HUES6 (cell line): Measurements from ENCODE around the gene NPVF.

Experiments used
- H3K27ac ChIP-seq: 2 replicates; pipeline ENCODE4 v1.7.0; 2013; ENCODE audit warnings: low read depth, mild to moderate bottlenecking, low read length, inconsistent platforms
- H3K27me3 ChIP-seq: 2 replicates; pipeline ENCODE4 v1.6.1; 2013; ENCODE audit warnings: low read length; ENCODE audit not compliant: control insufficient read depth, insufficient read depth
- H3K36me3 ChIP-seq: 2 replicates; pipeline ENCODE4 v1.6.1; 2013; ENCODE audit warnings: low read length; ENCODE audit not compliant: control insufficient read depth, insufficient read depth
- H3K4me1 ChIP-seq: 2 replicates; pipeline ENCODE4 v1.6.1; 2013; ENCODE audit warnings: low read length; ENCODE audit not compliant: control insufficient read depth, insufficient read depth
- H3K4me3 ChIP-seq: 2 replicates; pipeline ENCODE4 v1.5.1; 2013; ENCODE audit warnings: low read depth, low read length
- H3K9ac ChIP-seq: one replicate; pipeline ENCODE4 v1.6.1; 2013; ENCODE audit warnings: mild to moderate bottlenecking, low read length
- H3K9me3 ChIP-seq: 2 replicates; pipeline ENCODE4 v1.6.1; 2013; ENCODE audit warnings: low read depth, low read length; ENCODE audit not compliant: control insufficient read depth, insufficient read depth

NPVF gene

DNA sequence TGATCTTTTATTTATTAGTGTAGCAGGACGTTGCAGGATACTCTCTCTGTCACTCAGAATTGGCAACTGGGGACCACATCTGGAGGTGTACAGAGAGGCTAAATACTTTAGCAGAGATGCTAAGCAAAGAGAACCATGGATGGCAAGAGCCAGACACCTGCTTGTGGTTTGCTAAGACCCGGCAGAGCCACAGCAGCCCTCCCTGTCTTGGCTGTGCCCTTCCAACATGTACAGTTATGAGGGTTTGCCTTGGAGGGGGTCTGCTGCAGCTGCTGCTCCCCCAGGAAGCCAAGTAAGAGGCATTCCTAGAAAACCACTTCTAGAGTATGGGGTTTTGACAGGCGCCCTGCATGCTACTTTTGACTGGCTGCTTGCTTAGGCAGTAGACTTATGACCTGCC is 5.1 kb downstream of the NPVF start:
- no peak overlapping the region for H3K9ac ChIP-seq
- H3K36me3 ChIP-seq = no peaks in the 10 kb centered on the region
- H3K27me3 ChIP-seq = no peaks in the 10 kb centered on the region
- no peaks in the 10 kb centered on the region for H3K9me3 ChIP-seq
- no peak overlapping the region for H3K4me3 ChIP-seq
- H3K27ac ChIP-seq = no peak overlapping the region
- no peaks in the 10 kb centered on the region for H3K4me1 ChIP-seq

DNA sequence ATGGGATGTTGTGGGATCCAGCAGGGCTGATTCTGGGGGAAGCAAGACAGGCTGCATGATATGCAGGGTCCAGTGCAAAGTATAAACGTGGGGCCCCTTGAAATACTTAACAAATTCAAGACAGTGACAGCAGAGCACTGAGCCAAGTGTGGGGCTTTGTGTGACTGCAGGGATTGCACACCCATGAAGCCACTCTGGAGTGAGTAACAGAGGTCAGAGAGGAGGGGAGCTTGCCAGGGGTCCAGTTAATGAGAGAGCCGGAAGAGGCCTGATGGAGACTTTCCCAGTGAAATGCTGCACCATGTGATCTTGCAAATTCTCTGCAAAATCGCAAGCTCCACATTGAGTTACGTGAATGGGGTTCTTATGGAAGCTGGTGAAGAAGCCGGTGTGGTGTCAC is 5.6 kb downstream of the NPVF start:
- H3K4me1 ChIP-seq = no peaks in the 10 kb centered on the region
- no peaks in the 10 kb centered on the region for H3K27me3 ChIP-seq
- H3K9ac ChIP-seq = no peak overlapping the region
- no peak overlapping the region for H3K27ac ChIP-seq
- H3K4me3 ChIP-seq = no peak overlapping the region
- H3K9me3 ChIP-seq = no peaks in the 10 kb centered on the region
- H3K36me3 ChIP-seq = no peaks in the 10 kb centered on the region

DNA sequence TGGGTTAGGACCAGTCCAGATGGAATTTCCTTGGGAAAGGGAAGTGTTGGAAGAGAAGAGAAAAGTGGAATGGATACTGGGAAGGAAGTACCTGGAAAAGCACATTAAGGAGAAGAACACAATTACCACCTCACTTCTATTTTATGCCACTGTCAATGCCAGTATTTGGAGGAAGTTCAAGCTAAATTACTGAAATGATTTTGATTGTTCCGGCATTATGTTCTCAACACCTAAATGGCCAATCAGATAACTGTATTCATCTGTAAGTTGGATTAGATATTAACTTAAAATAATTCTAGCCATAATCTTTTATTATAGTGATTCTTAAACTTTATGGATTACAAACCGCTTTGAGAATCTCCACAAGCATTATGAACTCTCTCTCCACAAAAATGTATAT is 7.3 kb downstream of the NPVF start:
- H3K4me1 ChIP-seq = no peaks in the 10 kb centered on the region
- no peaks in the 10 kb centered on the region for H3K27me3 ChIP-seq

DNA sequence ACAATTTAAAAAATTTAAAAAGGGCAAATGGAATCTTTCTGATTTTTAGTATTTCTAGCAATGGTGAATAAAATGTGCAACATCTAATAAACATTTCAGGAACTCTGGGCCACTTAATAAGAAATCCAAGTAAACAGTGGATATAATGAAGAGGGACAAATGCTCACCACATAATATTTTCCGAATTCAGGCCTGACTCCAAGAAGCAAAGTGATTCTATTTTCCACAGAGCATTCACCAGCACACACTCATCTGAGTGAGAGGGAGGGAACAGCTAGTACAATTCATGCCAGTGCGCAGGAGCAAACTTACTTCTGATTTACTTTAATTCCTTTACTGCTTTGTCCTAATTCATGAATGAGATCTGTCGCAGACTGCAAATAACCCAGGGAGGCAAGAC is 10.1 kb downstream of the NPVF start:
- Histone ChIP-seq H3K4me1 (no peaks in the 10 kb centered on the region), H3K27me3 (no peaks in the 10 kb centered on the region), H3K36me3 (no peaks in the 10 kb centered on the region), H3K9ac (no peak overlapping the region), H3K9me3 (no peaks in the 10 kb centered on the region), H3K4me3 (no peak overlapping the region), H3K27ac (no peak overlapping the region)

More for the DNA sequence above, 7.3 kb downstream of the NPVF start:
- no peak overlapping the region for H3K9ac ChIP-seq
- no peaks in the 10 kb centered on the region for H3K36me3 ChIP-seq
- no peak overlapping the region for H3K4me3 ChIP-seq
- H3K9me3 ChIP-seq = no peaks in the 10 kb centered on the region
- no peak overlapping the region for H3K27ac ChIP-seq

DNA sequence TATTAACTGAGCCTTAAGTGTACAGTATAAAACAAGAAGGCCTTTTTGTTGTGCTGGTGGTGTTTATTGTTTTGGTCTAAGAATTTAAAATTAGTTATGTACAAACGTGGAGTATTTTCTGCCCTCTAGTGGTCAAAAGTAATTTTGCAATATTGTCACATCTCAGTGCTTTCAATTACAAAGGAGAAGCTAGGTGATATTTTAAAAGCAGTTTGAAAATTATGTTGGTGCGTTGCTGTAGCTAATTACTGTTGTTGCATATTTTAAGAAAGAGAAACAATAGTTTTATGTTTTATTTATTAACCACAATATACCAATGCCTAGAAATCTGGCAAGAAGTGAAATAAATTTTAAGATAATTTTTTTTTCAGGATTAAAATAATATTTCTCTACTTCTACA is 11.4 kb downstream of the NPVF start:
- Histone ChIP-seq H3K27ac (no peak overlapping the region), H3K36me3 (no peaks in the 10 kb centered on the region), H3K4me3 (no peak overlapping the region), H3K9ac (no peak overlapping the region), H3K27me3 (no peaks in the 10 kb centered on the region), H3K9me3 (no peaks in the 10 kb centered on the region), H3K4me1 (no peaks in the 10 kb centered on the region)

DNA sequence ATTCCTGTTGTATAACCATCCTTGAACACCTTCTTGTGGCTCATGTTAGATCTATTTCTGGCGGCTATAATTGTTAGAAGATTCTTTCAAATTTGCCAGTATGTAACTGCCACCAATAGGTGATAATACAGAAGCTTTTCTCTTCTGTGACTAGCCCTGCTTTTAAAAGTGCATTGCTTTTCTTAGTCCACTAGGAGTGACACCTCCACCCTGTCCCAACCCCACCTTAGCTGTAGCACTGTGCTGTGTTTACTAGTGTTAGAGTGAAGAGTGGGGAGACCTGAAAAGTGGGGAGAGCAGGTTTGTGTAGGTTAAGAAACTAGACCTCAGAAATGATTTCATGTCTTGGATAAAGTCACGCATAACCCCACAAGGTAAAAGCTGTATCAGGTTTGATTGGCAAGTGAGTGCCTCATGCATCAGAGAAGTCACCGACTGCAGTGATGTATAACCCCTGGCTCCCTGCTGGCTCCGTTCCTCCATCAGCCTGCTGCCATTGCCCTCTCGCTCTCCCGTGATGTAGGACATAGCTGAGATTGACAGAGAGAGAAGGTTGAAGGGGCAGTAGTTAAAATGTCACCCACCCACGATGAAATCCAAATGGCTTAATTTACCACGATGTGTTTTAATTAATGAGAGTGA is 12.5 kb downstream of the NPVF start:
- Histone ChIP-seq H3K9ac (no peak overlapping the region), H3K27ac (no peak overlapping the region), H3K4me1 (no peaks in the 10 kb centered on the region), H3K36me3 (no peaks in the 10 kb centered on the region), H3K4me3 (no peak overlapping the region), H3K27me3 (no peaks in the 10 kb centered on the region), H3K9me3 (no peaks in the 10 kb centered on the region)

DNA sequence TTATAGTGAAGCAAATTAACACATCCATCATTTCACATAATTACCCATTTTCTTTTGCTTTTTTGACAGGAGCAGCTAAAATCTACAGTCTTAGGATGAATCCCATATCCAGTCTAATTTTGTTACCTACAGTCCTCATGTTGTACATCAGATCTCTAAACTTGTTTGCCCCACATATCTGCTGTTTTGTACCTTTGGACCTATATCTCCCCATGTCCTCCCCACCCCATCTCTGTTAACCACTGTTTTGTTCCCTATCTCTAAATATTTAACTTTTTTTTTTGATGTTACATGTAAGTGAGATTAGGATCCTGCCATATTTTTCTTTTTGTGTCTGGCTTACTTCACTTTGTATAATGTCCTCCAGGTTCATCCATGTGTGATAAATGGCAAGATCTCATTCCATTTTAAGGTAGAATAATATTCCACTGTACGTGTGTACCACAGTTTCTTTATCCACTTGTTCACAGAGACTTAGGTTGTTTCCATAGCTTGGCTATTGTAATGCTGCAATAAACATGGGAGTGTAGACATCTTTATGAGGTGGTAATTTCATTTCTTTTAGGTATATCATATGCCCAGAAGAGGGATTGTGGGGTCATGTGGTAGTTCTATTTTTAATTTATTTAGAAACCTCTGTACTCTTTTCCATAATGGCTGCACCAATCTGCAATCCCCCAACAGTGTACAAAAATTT is 19.6 kb downstream of the NPVF start:
- Histone ChIP-seq H3K27me3 (0 out of 2 replicates have a peak, but pooled peaks cover 2% of the 10 kb centered on the region), H3K9ac (no peak overlapping the region), H3K27ac (no peak overlapping the region), H3K9me3 (peaks cover 2% of the 10 kb centered on the region; the same call in 1 of the 2 replicates), H3K4me3 (no peak overlapping the region), H3K4me1 (no peaks in the 10 kb centered on the region), H3K36me3 (no peaks in the 10 kb centered on the region)

DNA sequence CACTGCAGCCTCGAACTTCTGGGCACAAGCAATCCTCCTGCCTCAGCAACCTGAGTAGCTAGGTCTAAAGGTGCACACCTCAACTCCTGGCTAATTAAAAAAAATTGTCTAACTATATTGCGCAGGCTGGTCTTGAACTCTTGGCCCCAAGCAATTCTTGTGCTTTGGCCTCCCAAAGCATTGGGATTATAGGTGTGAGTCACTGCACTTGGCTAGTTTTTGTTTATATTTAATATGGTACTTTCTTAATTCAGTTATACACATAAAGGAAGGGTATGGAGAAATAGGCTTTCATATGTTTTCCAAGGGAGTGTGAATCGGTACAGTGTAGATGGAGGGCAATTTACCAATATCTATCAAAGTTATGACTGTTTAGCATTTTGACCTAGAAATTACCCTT is 20.4 kb downstream of the NPVF start:
- Histone ChIP-seq H3K36me3 (no peaks in the 10 kb centered on the region), H3K27me3 (0 out of 2 replicates have a peak, but pooled peaks cover 2% of the 10 kb centered on the region), H3K9me3 (peaks cover 2% of the 10 kb centered on the region; the same call in 1 of the 2 replicates), H3K27ac (no peak overlapping the region), H3K4me1 (no peaks in the 10 kb centered on the region), H3K9ac (no peak overlapping the region), H3K4me3 (no peak overlapping the region)

DNA sequence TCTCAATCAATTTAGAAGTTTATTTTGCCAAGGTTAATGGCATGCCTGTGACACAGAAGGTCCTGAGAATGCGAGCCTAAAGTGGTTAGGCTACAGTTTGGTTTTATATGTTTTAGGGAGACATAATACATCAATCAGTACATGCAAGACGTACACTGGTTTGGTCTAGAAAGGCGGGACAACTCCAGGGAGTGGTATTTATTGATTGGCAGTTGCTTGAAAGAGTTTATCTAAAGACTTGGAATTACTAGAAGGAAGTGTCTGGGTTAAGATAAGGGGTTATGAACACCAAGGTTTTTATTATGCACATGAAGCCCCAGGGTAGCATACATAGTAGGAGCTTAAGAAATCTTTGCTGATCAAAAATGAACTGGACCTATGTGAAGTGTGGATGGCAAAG is 21.5 kb downstream of the NPVF start:
- Histone ChIP-seq H3K9me3 (peaks cover 2% of the 10 kb centered on the region; the same call in 1 of the 2 replicates), H3K4me1 (no peaks in the 10 kb centered on the region)

DNA sequence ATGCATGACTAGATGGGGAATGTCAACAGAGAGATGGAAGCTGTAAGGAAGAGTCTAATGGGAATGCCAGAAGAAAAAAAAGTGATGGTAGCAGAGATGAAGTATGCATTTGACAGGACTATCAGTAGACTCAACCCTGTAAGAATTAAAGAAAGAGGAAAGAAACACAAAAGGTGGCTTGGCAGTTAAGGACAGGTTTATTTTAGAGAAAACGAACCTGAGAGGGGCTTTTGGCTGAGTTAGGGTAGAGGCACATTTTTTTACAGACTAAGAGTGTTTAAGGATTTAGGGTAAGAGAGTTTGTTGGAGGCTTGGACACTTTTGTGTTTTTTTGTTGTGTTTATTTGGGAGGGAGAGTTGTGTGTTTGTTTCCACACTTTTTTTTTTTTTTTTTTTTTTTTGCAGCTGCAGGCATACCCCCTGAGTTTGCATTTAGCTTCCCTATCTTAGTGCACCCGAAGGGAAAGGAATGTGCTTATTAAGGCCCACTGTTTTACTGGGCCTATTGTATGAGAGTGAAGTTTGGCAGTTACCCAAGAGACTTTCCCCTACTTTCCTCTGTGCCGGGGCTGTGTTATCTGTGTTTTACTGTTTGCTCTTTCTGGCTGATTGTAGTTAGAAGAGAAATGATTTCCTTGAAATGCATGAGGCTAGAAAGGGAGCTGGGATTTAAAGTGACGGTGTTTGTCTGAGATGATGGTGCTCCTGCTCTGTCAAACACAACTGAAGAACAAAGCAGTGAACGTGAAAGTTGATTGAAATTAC is 32.0 kb downstream of the NPVF start:
- no peak overlapping the region for H3K9ac ChIP-seq
- no peak overlapping the region for H3K4me3 ChIP-seq
- no peaks in the 10 kb centered on the region for H3K27me3 ChIP-seq
- H3K4me1 ChIP-seq = no peaks in the 10 kb centered on the region
- H3K27ac ChIP-seq = no peak overlapping the region
- no peaks in the 10 kb centered on the region for H3K36me3 ChIP-seq
- H3K9me3 ChIP-seq = peaks cover 26% of the 10 kb centered on the region

More for the DNA sequence above, 21.5 kb downstream of the NPVF start:
- H3K27me3 ChIP-seq = 0 out of 2 replicates have a peak, but pooled peaks cover 2% of the 10 kb centered on the region
- no peak overlapping the region for H3K9ac ChIP-seq
- H3K4me3 ChIP-seq = no peak overlapping the region
- H3K27ac ChIP-seq = no peak overlapping the region
- H3K36me3 ChIP-seq = no peaks in the 10 kb centered on the region

DNA sequence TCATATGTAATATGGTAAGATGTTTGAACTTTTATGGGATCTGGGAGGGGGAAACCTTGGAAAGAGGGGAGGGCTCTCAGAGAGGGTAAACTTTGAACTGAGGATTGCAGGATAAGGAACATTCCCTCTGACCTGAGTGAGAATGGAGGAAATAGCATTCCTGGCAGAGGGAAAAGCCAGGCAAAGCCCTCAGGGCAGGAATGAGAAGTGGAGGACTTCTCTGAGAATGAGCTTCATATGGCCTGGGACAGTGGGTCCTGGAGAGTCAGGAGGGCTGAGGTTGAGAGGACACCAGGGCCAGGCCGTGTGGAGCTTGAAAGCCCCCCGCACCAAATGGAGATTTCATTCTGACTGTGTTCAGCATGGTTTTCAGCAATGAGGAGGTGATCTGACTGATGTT is 34.2 kb downstream of the NPVF start:
- Histone ChIP-seq H3K36me3 (no peaks in the 10 kb centered on the region), H3K4me1 (no peaks in the 10 kb centered on the region), H3K27ac (no peak overlapping the region), H3K4me3 (no peak overlapping the region), H3K27me3 (no peaks in the 10 kb centered on the region), H3K9ac (no peak overlapping the region), H3K9me3 (peaks cover 26% of the 10 kb centered on the region)
